ENCODE data around the gene PADI6.
"Not testable (repeated sequence)": the region's sequence is repeated elsewhere in the genome, so short reads cannot be mapped to it uniquely, and the experiment has no call there.

The PADI6 gene

DNA sequence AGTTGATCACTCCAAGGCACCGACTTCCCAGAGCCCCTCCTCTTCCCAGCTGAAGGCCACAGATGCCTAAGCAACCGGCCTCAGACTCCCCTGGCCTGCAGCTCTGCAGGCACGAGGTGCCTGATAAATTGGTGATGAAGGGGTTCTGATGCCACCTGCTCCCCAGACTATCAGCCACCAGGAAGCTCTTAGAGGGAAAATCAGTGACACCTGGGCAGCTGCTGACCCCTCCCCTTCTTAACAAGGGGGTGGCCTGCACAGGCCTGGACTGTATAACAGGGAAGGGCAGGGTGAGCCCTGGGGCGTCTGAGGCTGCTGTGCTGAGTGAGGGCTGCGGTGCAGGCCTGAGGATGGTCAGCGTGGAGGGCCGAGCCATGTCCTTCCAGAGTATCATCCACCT lies at the start of gene PADI6:
Gene PADI6 (plus strand): TSS at position 301 of the 400 bp plus-strand sequence. CDS start 50 bp downstream, at position 351.
- DNase-seq = no peak

DNA sequence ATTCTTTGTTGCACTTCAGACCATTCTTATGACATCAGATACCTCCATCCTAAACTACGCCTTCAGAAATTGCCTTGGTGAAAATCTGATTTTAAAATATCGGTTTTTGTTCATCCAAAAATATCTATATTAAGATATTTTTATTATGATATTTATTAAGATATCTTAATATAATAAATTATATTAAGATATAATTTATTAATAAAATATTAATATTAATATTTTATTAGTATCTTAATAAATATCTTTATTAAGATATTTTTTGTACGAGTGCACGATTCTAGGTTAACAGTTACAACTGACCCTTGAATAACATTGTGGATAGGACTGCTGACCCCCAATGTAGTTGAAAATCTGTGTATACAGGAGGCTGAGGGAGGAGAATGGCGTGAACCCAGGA lies 43.1 kb upstream of the PADI6 start:
- DNase-seq = no peak

GRCh38 chr1:17329610-17330009 lies 42.4 kb upstream of the PADI6 start:
- no peak for DNase-seq

DNA sequence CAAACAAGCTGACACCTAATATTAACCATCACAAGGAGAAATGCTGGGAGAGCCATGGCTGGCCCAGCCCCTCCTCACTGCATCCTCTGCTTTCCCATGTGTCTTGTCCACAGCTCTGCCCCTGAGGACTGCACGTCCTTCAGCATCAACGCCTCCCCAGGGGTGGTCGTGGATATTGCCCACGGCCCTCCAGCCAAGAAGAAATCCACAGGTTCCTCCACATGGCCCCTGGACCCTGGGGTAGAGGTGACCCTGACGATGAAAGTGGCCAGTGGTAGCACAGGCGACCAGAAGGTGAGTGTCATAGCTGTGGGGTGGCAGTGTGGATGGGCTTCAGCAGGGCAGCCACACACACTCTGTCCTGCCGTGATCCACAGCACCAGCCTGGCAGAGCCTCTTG lies 41.1 kb upstream of the PADI6 start:
- DNase-seq = no peak

GRCh38 chr1:17333081-17333480 lies 38.9 kb upstream of the PADI6 start:
- no peak for DNase-seq

- peak; percentile 67 for DNase-seq
Observed at GRCh38 chr1:17335821-17336710, 35.9 kb upstream of the PADI6 start.

DNA sequence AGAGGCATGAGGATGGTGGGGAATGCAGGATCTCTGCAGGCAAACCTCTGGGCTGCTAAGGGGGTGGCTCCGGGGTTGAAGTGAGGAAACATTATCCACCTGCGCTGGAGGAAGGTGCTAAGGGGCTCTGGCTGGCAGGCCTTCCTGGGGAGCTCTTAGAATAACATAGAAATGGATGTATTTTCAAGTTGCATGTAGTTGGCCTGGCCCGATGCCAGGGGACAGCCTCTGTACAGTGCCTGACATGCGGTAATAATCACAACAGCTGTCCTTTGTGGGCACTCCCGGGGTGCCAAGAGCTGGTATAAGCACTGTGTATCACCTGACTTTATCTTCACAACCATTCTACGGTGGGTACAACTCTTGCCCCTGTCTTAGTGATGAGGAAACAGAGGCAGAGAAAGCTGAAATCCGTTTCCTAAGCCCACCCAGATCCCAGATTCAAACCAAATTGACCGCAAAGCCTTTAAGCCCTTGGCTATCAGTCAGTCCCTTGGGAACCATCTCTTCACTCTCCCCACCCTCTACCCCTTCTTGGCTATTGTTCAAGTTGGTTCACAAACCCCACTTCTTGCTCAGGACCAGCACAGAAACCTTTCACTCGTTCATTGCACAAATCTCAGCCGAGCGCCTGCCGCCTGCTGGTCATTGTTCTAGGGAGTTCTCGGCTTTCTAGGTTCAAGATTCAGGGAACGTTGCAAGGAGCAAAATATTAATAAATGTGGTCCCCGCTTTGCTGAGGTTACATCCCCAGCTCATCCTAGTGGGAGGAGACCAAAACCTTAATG lies 33.1 kb upstream of the PADI6 start:
- no peak for DNase-seq

- no peak for DNase-seq
Observed at GRCh38 chr1:17339521-17339920, 32.5 kb upstream of the PADI6 start.

GRCh38 chr1:17340358-17340757 lies 31.6 kb upstream of the PADI6 start:
- no peak for DNase-seq

DNA sequence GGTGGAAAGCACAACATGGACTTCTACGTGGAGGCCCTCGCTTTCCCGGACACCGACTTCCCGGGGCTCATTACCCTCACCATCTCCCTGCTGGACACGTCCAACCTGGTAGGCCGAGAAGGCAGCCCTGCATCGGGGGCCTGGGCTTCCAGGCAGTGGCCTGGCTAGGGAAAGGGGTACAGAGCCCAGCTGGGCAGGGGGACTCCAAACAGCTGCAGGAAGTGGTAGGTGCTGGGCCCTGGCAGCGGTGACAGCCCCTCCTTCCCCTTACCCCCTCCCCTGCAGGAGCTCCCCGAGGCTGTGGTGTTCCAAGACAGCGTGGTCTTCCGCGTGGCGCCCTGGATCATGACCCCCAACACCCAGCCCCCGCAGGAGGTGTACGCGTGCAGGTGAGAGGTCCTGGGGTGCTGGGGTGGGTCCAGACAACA lies 30.0 kb upstream of the PADI6 start:
- no peak for DNase-seq

GRCh38 chr1:17345506-17345905 lies 26.5 kb upstream of the PADI6 start:
- not testable (repeated sequence) for DNase-seq

DNA sequence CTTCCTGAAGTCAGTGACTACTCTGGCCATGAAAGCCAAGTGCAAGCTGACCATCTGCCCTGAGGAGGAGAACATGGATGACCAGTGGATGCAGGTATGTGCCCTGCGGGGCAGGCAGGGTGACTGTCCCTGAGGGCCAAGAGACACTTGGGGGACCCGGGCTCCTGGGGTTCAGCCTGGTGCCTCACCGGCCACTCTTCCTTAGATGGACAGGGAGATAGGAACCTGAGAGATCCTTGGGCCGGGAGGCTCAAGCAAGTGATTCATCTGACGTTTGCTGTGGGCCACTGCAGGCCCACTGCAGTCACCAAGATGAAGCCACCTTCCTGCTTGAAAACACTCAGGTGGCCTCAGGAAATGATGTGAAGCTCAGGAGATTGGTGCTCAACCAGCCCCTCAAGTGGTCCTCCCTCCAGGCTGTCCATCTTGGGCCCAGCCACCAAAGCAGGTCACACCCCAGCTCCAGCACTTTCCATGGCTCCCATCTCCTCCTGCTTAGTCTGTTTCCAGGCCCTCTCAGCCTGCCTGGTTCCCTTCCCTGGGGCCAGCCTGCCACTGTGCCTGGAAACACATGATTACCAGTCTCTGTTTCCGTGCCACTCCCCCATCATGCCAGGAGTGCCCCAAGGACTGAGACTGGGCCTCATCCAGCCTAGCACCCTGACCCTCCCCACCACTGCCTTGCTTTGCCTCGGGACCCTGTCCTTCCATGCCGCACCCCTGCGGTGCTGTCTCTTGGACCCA lies 25.8 kb upstream of the PADI6 start:
- DNase-seq = no peak

GRCh38 chr1:17347769-17348592 lies 24.0 kb upstream of the PADI6 start:
- DNase-seq = peak; percentile 10

GRCh38 chr1:17348593-17349234 lies 23.3 kb upstream of the PADI6 start:
- DNase-seq = no peak

GRCh38 chr1:17350083-17350482 lies 21.9 kb upstream of the PADI6 start:
- DNase-seq = no peak

DNA sequence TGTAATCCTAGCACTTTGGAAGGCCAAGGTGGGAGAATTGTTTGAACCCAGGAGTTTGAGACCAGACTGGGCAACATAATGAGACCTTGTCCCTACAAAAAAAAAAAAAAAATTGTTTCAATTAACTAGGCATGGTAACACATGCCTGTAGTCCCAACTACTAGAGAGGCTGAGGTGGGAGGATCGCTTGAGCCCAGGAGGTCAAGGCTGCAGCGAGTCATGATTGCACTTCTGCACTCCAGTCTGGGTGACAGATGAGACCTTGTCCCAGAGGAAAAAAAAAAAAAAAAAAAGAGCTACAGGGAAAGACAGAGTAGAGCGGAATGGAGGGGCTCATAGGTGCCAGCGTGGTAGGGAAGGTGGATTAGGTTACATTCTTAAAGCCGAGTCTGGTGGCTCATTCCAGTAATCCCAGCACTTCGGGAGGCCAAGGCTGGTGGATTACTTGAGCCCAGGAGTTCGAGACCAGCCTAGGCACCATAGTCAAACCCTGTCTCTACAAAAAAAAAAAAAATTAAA lies 21.0 kb upstream of the PADI6 start:
- DNase-seq = no peak

- DNase-seq = no peak
Observed at GRCh38 chr1:17351598-17352324, 20.2 kb upstream of the PADI6 start.

DNA sequence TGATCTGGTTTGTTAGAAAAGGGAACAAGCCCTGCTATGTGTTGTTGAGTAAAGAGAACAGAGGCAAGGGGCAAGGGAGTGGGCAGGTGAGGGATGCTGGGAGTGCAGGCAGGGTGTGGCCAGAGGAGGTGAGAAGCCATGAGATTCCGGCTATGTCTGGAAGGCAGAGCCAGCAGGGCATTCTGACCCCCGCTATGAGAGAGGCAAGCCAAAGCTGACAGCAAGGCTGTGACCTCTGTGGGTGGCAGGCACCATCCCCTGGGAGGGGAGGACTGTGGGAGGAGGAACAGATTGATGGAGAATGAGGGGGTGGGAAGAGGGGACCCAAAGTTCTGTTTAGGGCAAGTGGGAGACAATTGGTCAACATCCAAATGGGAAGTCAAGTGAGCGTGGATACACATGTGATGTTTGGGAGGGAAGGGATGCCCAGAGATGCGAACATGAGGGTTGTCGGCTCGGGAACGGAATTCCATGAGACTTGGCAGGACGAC lies 19.5 kb upstream of the PADI6 start:
- DNase-seq = no peak

- no peak for DNase-seq
Observed at GRCh38 chr1:17355898-17356297, 16.1 kb upstream of the PADI6 start.

DNA sequence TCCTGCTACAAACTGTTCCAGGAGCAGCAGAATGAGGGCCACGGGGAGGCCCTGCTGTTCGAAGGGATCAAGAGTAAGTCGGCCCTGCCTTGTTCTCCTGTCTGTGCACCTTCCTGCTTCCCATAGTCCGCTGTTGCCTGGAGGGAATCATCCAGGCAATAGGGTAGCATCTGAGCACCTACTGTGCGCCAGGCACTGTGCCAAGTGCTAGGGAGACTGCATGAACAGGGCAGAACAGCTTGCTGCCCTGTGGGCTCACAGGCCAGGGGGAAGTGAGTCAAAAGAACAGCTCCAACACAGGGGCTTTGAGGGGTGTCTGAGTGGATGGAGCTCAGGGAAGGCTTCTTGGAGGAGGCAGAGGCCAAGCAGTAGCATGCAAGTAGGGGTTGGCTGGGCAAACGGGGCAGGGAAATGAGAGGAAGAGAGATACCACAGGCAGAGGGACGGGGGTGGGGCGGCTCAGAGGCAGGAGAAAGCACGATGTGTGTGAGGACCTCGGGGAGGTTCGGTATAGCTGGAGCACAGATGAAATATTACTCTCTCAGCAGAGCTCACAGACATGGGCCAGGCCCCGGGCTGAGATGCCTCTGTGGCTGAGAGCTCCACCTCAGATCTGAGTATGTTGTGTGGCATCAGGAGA lies 15.5 kb upstream of the PADI6 start:
- no peak for DNase-seq
